H1 (cell line): Measurements from ENCODE around the gene CHTF8. TPM values are rescaled to one million over a fixed set of nuclear protein-coding genes. Genes with fewer than 3 reads are reported as not detected.

Source experiments
- HDAC6 ChIP-seq: IDR thresholded peaks from one replicate; pipeline ENCODE4 v1.7.1; 2012; ENCODE audit warnings: low read depth, mild to moderate bottlenecking, inconsistent platforms, low read length, moderate library complexity
- RNF2 ChIP-seq: fragments of 200-900, 300-1000 bp; sonication (generic); IDR thresholded peaks from 2 replicates; pipeline ENCODE4 v1.7.1; 2016; ENCODE audit warnings: borderline replicate concordance, low read depth, mild to moderate bottlenecking, antibody characterized with exemption, low read length; ENCODE audit not compliant: poor library complexity, severe bottlenecking; ENCODE audit errors: missing control alignments
- polyA plus RNA-seq, 7 experiments: library from polyadenylated mRNA; depleted of rRNA in 3 of 7; stranded (reverse) in 5 of 7; unstranded in 2 of 7; fragments of >200 nt in 5 of 7; fragments of 200-250 nt in 2 of 7; gene quantifications; 1 replicate in 5 of 7; 2 replicates in 1 of 7; 4 replicates in 1 of 7; pipeline versions ENCODE4 v1.2.1 to v1.2.3, GENCODE V29; 2011 to 2013; ENCODE audit warnings: missing spikeins in 2 of 7, mixed read lengths in 2 of 7
- total RNA-seq: library from RNA; stranded (reverse); fragmentation: NEBNext Ultra II Directional; extraction: Animal tissue kit (Norgen Biotek cat#: 25700); gene quantifications from 2 replicates; pipeline ENCODE4 v1.2.1, GENCODE V29; 2021

The CHTF8 gene
- total and polyA plus RNA-seq, 2 of the 8 experiments (the other 6 are each of a cell fraction or from before 2014, with no cell fraction given) = 114 to 138 TPM

GRCh38 chr16:69078073-69078472 is 54.3 kb downstream of the CHTF8 start (continued):
- TF ChIP-seq RNF2 = no peak
- TF ChIP-seq HDAC6 = no peak
